Astrocyte (in vitro differentiated cells and primary cell): Measurements from ENCODE around the gene ELFN2. TPM values are rescaled to one million over a fixed set of nuclear protein-coding genes. Genes with fewer than 3 reads are reported as not detected.
A peak's percentile ranks its signal among the peaks of the same experiment; 100 is the strongest.

Source experiments
- DNase-seq: peaks from one replicate; pipeline ENCODE4 v3.0.0-alpha.2; 2010; ENCODE audit warnings: low read depth
- FAIRE-seq: peaks from 2 replicates; lab custom pipeline; 2011; peaks lifted over from hg19 to GRCh38; lab: Jason Lieb, UNC
- H2AFZ ChIP-seq: 2 replicates; pipeline ENCODE4 v1.6.0; 2012; ENCODE audit warnings: low read depth, low read length, inconsistent platforms
- H3K27ac ChIP-seq: 2 replicates; pipeline ENCODE4 v1.5.1; 2011; ENCODE audit warnings: low read depth, low read length, inconsistent platforms
- H3K27me3 ChIP-seq: 2 replicates; pipeline ENCODE4 v1.6.0; 2011; ENCODE audit warnings: low read length, inconsistent platforms; ENCODE audit not compliant: insufficient read depth
- H3K36me3 ChIP-seq: 2 replicates; pipeline ENCODE4 v1.5.1; 2011; ENCODE audit warnings: low read length, inconsistent platforms; ENCODE audit not compliant: insufficient read depth
- H3K4me1 ChIP-seq: 2 replicates; pipeline ENCODE4 v1.5.1; 2011; ENCODE audit warnings: low read length, inconsistent platforms; ENCODE audit not compliant: insufficient read depth
- H3K4me2 ChIP-seq: 2 replicates; pipeline ENCODE4 v1.6.0; 2012; ENCODE audit warnings: low read length, inconsistent platforms
- H3K4me3 ChIP-seq: 2 replicates; pipeline ENCODE4 v1.5.1; 2011; ENCODE audit warnings: low read depth, mild to moderate bottlenecking, low read length, inconsistent platforms; ENCODE audit not compliant: insufficient read depth
- H3K79me2 ChIP-seq: 2 replicates; pipeline ENCODE4 v1.6.0; 2012; ENCODE audit warnings: mild to moderate bottlenecking, low read length, inconsistent platforms; ENCODE audit not compliant: insufficient read depth
- H3K9ac ChIP-seq: 2 replicates; pipeline ENCODE4 v1.6.0; 2012; ENCODE audit warnings: mild to moderate bottlenecking, low read length, inconsistent platforms
- H3K9me3 ChIP-seq: 2 replicates; pipeline ENCODE4 v1.5.1; 2012; ENCODE audit warnings: low read depth, mild to moderate bottlenecking, low read length, inconsistent platforms; ENCODE audit not compliant: insufficient read depth
- H4K20me1 ChIP-seq: 2 replicates; pipeline ENCODE4 v1.6.0; 2012; ENCODE audit warnings: low read length, inconsistent platforms; ENCODE audit not compliant: insufficient read depth
- H3K27ac Mint-ChIP-seq: one replicate; pipeline ENCODE4 v1.8.0; 2021; ENCODE audit warnings: mild to moderate bottlenecking, mixed read lengths; ENCODE audit not compliant: unreplicated experiment
- H3K27me3 Mint-ChIP-seq: one replicate; pipeline ENCODE4 v1.8.0; 2021; ENCODE audit warnings: low read depth, mixed read lengths; ENCODE audit not compliant: unreplicated experiment
- H3K36me3 Mint-ChIP-seq: one replicate; pipeline ENCODE4 v1.8.0; 2021; ENCODE audit warnings: low read depth, mixed read lengths; ENCODE audit not compliant: unreplicated experiment
- H3K4me1 Mint-ChIP-seq: one replicate; pipeline ENCODE4 v1.8.0; 2021; ENCODE audit warnings: low read depth, mixed read lengths; ENCODE audit not compliant: unreplicated experiment
- H3K4me3 Mint-ChIP-seq: one replicate; pipeline ENCODE4 v1.8.0; 2021; ENCODE audit warnings: mild to moderate bottlenecking, moderate library complexity, mixed read lengths; ENCODE audit not compliant: unreplicated experiment
- H3K9me3 Mint-ChIP-seq: one replicate; pipeline ENCODE4 v1.8.0; 2021; ENCODE audit warnings: mild to moderate bottlenecking, mixed read lengths; ENCODE audit not compliant: unreplicated experiment
- CTCF ChIP-seq: IDR thresholded peaks from 2 replicates; pipeline ENCODE4 v1.5.1; 2011; ENCODE audit warnings: low read depth, mild to moderate bottlenecking, inconsistent platforms, low read length, moderate library complexity; ENCODE audit not compliant: insufficient read depth
- EZH2 ChIP-seq: IDR thresholded peaks from 2 replicates; pipeline ENCODE4 v1.6.1; 2012; ENCODE audit warnings: mild to moderate bottlenecking, low read length, inconsistent platforms; ENCODE audit not compliant: insufficient read depth
- total RNA-seq: library from RNA; stranded (reverse); gene quantifications from 2 replicates; pipeline ENCODE4 v1.2.1, GENCODE V29; 2021

ELFN2 gene
- total RNA-seq, 1 donor from 2014 or later = 2.8 TPM

GRCh38 chr22:37403267-37403960, 23.9 kb downstream of the ELFN2 start:
- no peaks in the 10 kb centered on the region for H3K36me3 Mint-ChIP-seq
- Histone ChIP-seq H3K4me2 (no peak overlapping the region), H3K9ac (no peak overlapping the region), H3K4me3 (no peak overlapping the region), H3K36me3 (no peaks in the 10 kb centered on the region), H2AFZ (no peak overlapping the region), H3K4me1 (no peaks in the 10 kb centered on the region), H3K9me3 (no peaks in the 10 kb centered on the region), H4K20me1 (peaks cover 9% of the 10 kb centered on the region), H3K79me2 (no peaks in the 10 kb centered on the region), H3K27me3 (no peaks in the 10 kb centered on the region), H3K27ac (no peak overlapping the region)
- no peaks in the 10 kb centered on the region for H3K9me3 Mint-ChIP-seq
- H3K4me1 Mint-ChIP-seq = no peaks in the 10 kb centered on the region
- TF ChIP-seq CTCF (no peak), EZH2 (no peak)
- H3K27me3 Mint-ChIP-seq = peaks cover 50% of the 10 kb centered on the region
- no peak overlapping the region for H3K27ac Mint-ChIP-seq
- no peak for DNase-seq
- no peak for FAIRE-seq
- no peak overlapping the region for H3K4me3 Mint-ChIP-seq

GRCh38 chr22:37402184-37402506, 25.1 kb downstream of the ELFN2 start:
- peaks cover 61% of the 10 kb centered on the region for H3K27me3 Mint-ChIP-seq
- no peaks in the 10 kb centered on the region for H3K79me2 ChIP-seq
- TF ChIP-seq CTCF (no peak), EZH2 (no peak)
- no peak overlapping the region for H3K4me3 ChIP-seq
- H3K9me3 Mint-ChIP-seq = no peaks in the 10 kb centered on the region
- H3K4me3 Mint-ChIP-seq = no peak overlapping the region
- H3K36me3 ChIP-seq = no peaks in the 10 kb centered on the region
- H3K27me3 ChIP-seq = peaks cover 2% of the 10 kb centered on the region
- no peak for DNase-seq
- H3K36me3 Mint-ChIP-seq = no peaks in the 10 kb centered on the region
- no peak overlapping the region for H2AFZ ChIP-seq
- no peak overlapping the region for H3K27ac ChIP-seq
- H3K4me2 ChIP-seq = no peak overlapping the region
- H3K4me1 Mint-ChIP-seq = no peaks in the 10 kb centered on the region
- peaks cover 9% of the 10 kb centered on the region for H4K20me1 ChIP-seq
- FAIRE-seq = no peak
- no peaks in the 10 kb centered on the region for H3K4me1 ChIP-seq
- no peaks in the 10 kb centered on the region for H3K9me3 ChIP-seq
- no peak overlapping the region for H3K27ac Mint-ChIP-seq
- H3K9ac ChIP-seq = no peak overlapping the region

DNA sequence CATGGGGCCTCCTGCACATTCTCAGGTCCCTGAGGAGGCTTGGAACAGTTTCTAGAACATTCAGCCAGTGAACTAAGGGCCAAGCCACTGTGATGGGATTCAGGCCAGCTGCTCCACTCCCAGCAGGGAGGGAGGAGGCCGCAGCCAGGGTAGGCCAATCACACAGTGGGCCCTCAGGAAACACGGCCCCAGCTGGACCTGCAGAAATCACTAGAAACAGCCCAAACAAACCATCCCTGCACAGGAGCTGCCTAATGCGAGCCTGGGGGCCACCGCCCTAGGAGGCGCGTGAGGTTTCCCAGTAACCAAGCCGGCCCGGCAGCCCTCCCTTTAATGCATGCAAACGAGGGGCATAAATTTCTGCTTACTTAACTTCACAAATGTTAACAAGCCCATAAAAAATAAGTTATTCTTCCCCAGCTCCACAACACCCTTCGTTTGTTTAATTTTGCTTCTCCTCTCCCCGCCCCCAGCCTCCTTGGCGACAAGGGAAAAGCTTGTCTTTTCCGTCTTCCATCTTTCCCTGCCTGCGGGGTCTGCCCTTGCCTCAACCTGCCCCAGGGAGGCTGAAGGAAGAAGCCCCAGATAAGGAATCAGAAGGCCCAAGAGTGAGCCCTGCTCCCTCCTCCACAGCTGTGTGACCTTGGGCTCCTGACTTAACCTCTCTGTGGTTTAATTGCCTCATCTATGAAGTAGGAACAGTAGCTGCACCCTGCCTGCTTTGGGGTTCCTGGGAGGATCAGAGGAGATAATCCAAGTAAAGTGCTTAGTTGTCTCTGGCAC, 25.7 kb downstream of the ELFN2 start:
- H3K4me1 ChIP-seq = no peaks in the 10 kb centered on the region
- no peak for FAIRE-seq
- no peaks in the 10 kb centered on the region for H3K36me3 ChIP-seq
- H2AFZ ChIP-seq = no peak overlapping the region
- no peak overlapping the region for H3K27ac ChIP-seq
- DNase-seq = peak; percentile 53
- Mint-ChIP-seq H3K4me1 (no peaks in the 10 kb centered on the region), H3K36me3 (no peaks in the 10 kb centered on the region), H3K4me3 (no peak overlapping the region), H3K9me3 (no peaks in the 10 kb centered on the region), H3K27me3 (peaks cover 64% of the 10 kb centered on the region), H3K27ac (no peak overlapping the region)
- H3K4me3 ChIP-seq = no peak overlapping the region
- H4K20me1 ChIP-seq = peaks cover 9% of the 10 kb centered on the region
- H3K4me2 ChIP-seq = no peak overlapping the region
- H3K79me2 ChIP-seq = no peaks in the 10 kb centered on the region
- no peaks in the 10 kb centered on the region for H3K9me3 ChIP-seq
- H3K9ac ChIP-seq = no peak overlapping the region
- TF ChIP-seq CTCF = no peak
- H3K27me3 ChIP-seq = peaks cover 2% of the 10 kb centered on the region
